HG03378 (cell line): ENCODE results near the gene RTL1.

Experiments used
- ATAC-seq: cut with Tn5 transposase; IDR thresholded peaks from one replicate; pipeline ENCODE4 v1.9.1; 2021; ENCODE audit warnings: mild to moderate bottlenecking, moderate library complexity; ENCODE audit not compliant: unreplicated experiment

The RTL1 gene

GRCh38 chr14:100903672-100904185, at the start of gene RTL1:
RTL1 (minus strand) TSS chr14:100903722; CDS start chr14:100884788, 18,934 bp downstream.
- no peak for ATAC-seq

- no peak for ATAC-seq
These were observed 46.5 kb upstream of the RTL1 start for GRCh38 chr14:100950024-100950423.

- no peak for ATAC-seq
These were observed 40.5 kb upstream of the RTL1 start for GRCh38 chr14:100944052-100944451.

- no peak for ATAC-seq
These were observed 26.7 kb upstream of the RTL1 start for GRCh38 chr14:100930270-100930669.

GRCh38 chr14:100915560-100915959, 12.0 kb upstream of the RTL1 start:
- ATAC-seq, result no peak

- ATAC-seq, result no peak
These were observed 11.1 kb upstream of the RTL1 start for GRCh38 chr14:100914597-100915021.

GRCh38 chr14:100911665-100912316, 8.3 kb upstream of the RTL1 start:
- no peak for ATAC-seq

- no peak for ATAC-seq
These were observed 7.6 kb upstream of the RTL1 start for GRCh38 chr14:100910888-100911664.

- ATAC-seq, result no peak
These were observed 5.9 kb upstream of the RTL1 start for GRCh38 chr14:100909439-100909838.

- ATAC-seq, result no peak
These were observed 3.7 kb upstream of the RTL1 start for GRCh38 chr14:100907240-100907639.

- no peak for ATAC-seq
These were observed 2.9 kb upstream of the RTL1 start for GRCh38 chr14:100906420-100906819.

- no peak for ATAC-seq
These were observed 1.6 kb upstream of the RTL1 start for GRCh38 chr14:100905166-100905565.

GRCh38 chr14:100904307-100905087, 975 bp upstream of the RTL1 start:
- ATAC-seq, result no peak

GRCh38 chr14:100903134-100903468, 421 bp downstream of the RTL1 start:
- no peak for ATAC-seq

GRCh38 chr14:100902295-100903133, 1.0 kb downstream of the RTL1 start:
- ATAC-seq, result no peak

- ATAC-seq, result no peak
These were observed 1.9 kb downstream of the RTL1 start for GRCh38 chr14:100901391-100902183.

GRCh38 chr14:100900837-100901390, 2.6 kb downstream of the RTL1 start:
- no peak for ATAC-seq

- ATAC-seq, result no peak
These were observed 3.4 kb downstream of the RTL1 start for GRCh38 chr14:100899884-100900771.
